ENCODE measurements around the gene PPM1B.

Gene PPM1B

GRCh38 chr2:44135296-44135695, 33.4 kb upstream of the PPM1B start:
- no peaks in the 10 kb centered on the region for H3K9me2 ChIP-seq (replicated peaks; ENCODE audit: control insufficient read depth, low read length)
- H4K20me1 ChIP-seq (ENCODE audit: control insufficient read depth, insufficient read depth, low read depth, low read length): no peaks in the 10 kb centered on the region
- H3K27ac ChIP-seq (ENCODE audit: low read depth, low read length): no peak overlapping the region
- no peaks in the 10 kb centered on the region for H3K79me2 ChIP-seq (ENCODE audit: control insufficient read depth, low read length)
- no peaks in the 10 kb centered on the region for H3K27me3 ChIP-seq (ENCODE audit: control insufficient read depth, low read length)
- no peaks in the 10 kb centered on the region for H3K36me3 ChIP-seq (ENCODE audit: control insufficient read depth, low read length)
- H3K9me3 ChIP-seq (ENCODE audit: control insufficient read depth, insufficient read depth, low read length): no peaks in the 10 kb centered on the region
- H3F3A ChIP-seq (ENCODE audit: control insufficient read depth, insufficient read depth): no peaks in the 10 kb centered on the region
- H3K4me3 ChIP-seq (ENCODE audit: low read length): no peak overlapping the region
- TF ChIP-seq CTCF (IDR thresholded peaks at IDR 0.05; ENCODE audit: low read depth, low read length, poor library complexity, severe bottlenecking) (no peak), EZH2phosphoT487 (IDR thresholded peaks at IDR 0.05; ENCODE audit: borderline replicate concordance, low read length) (no peak)
- H3K4me1 ChIP-seq (ENCODE audit: control insufficient read depth, low read length): no peaks in the 10 kb centered on the region
- H3K4me2 ChIP-seq (ENCODE audit: low read length): no peak overlapping the region

- TF ChIP-seq CTCF (IDR thresholded peaks at IDR 0.05; ENCODE audit: low read depth, low read length, poor library complexity, severe bottlenecking) (no peak), EZH2phosphoT487 (IDR thresholded peaks at IDR 0.05; ENCODE audit: borderline replicate concordance, low read length) (no peak)
- no peaks in the 10 kb centered on the region for H3F3A ChIP-seq (ENCODE audit: control insufficient read depth, insufficient read depth)
- no peak overlapping the region for H3K4me2 ChIP-seq (ENCODE audit: low read length)
- H3K4me3 ChIP-seq (ENCODE audit: low read length): no peak overlapping the region
- no peaks in the 10 kb centered on the region for H4K20me1 ChIP-seq (ENCODE audit: control insufficient read depth, insufficient read depth, low read depth, low read length)
- no peaks in the 10 kb centered on the region for H3K9me2 ChIP-seq (replicated peaks; ENCODE audit: control insufficient read depth, low read length)
- H3K27ac ChIP-seq (ENCODE audit: low read depth, low read length): no peak overlapping the region
- H3K27me3 ChIP-seq (ENCODE audit: control insufficient read depth, low read length): no peaks in the 10 kb centered on the region
- H3K36me3 ChIP-seq (ENCODE audit: control insufficient read depth, low read length): no peaks in the 10 kb centered on the region
- H3K79me2 ChIP-seq (ENCODE audit: control insufficient read depth, low read length): no peaks in the 10 kb centered on the region
- no peaks in the 10 kb centered on the region for H3K9me3 ChIP-seq (ENCODE audit: control insufficient read depth, insufficient read depth, low read length)
- H3K4me1 ChIP-seq (ENCODE audit: control insufficient read depth, low read length): no peaks in the 10 kb centered on the region
Observed at GRCh38 chr2:44135771-44136170, 32.9 kb upstream of the PPM1B start.

- H3K27ac ChIP-seq (ENCODE audit: low read depth, low read length): no peak overlapping the region
- no peaks in the 10 kb centered on the region for H3K4me1 ChIP-seq (ENCODE audit: control insufficient read depth, low read length)
- H4K20me1 ChIP-seq (ENCODE audit: control insufficient read depth, insufficient read depth, low read depth, low read length): no peaks in the 10 kb centered on the region
- no peaks in the 10 kb centered on the region for H3K79me2 ChIP-seq (ENCODE audit: control insufficient read depth, low read length)
- no peaks in the 10 kb centered on the region for H3F3A ChIP-seq (ENCODE audit: control insufficient read depth, insufficient read depth)
- H3K4me2 ChIP-seq (ENCODE audit: low read length): no peak overlapping the region
- no peaks in the 10 kb centered on the region for H3K9me2 ChIP-seq (replicated peaks; ENCODE audit: control insufficient read depth, low read length)
- H3K27me3 ChIP-seq (ENCODE audit: control insufficient read depth, low read length): no peaks in the 10 kb centered on the region
- no peaks in the 10 kb centered on the region for H3K9me3 ChIP-seq (ENCODE audit: control insufficient read depth, insufficient read depth, low read length)
- H3K4me3 ChIP-seq (ENCODE audit: low read length): no peak overlapping the region
- TF ChIP-seq CTCF (IDR thresholded peaks at IDR 0.05; ENCODE audit: low read depth, low read length, poor library complexity, severe bottlenecking) (no peak), EZH2phosphoT487 (IDR thresholded peaks at IDR 0.05; ENCODE audit: borderline replicate concordance, low read length) (no peak)
- no peaks in the 10 kb centered on the region for H3K36me3 ChIP-seq (ENCODE audit: control insufficient read depth, low read length)
Observed at GRCh38 chr2:44136252-44136651, 32.4 kb upstream of the PPM1B start.

GRCh38 chr2:44137048-44137447, 31.6 kb upstream of the PPM1B start:
- Histone ChIP-seq H3K4me2 (ENCODE audit: low read length) (no peak overlapping the region), H3K27ac (ENCODE audit: low read depth, low read length) (no peak overlapping the region)

More at GRCh38 chr2:44137048-44137447, 31.6 kb upstream of the PPM1B start:
- H3K9me2 ChIP-seq (replicated peaks; ENCODE audit: control insufficient read depth, low read length): no peaks in the 10 kb centered on the region
- TF ChIP-seq EZH2phosphoT487 (IDR thresholded peaks at IDR 0.05; ENCODE audit: borderline replicate concordance, low read length): no peak
- TF ChIP-seq CTCF (IDR thresholded peaks at IDR 0.05; ENCODE audit: low read depth, low read length, poor library complexity, severe bottlenecking): no peak
- no peaks in the 10 kb centered on the region for H3F3A ChIP-seq (ENCODE audit: control insufficient read depth, insufficient read depth)
- H3K4me3 ChIP-seq (ENCODE audit: low read length): no peak overlapping the region
- no peaks in the 10 kb centered on the region for H3K79me2 ChIP-seq (ENCODE audit: control insufficient read depth, low read length)
- no peaks in the 10 kb centered on the region for H3K9me3 ChIP-seq (ENCODE audit: control insufficient read depth, insufficient read depth, low read length)
- no peaks in the 10 kb centered on the region for H4K20me1 ChIP-seq (ENCODE audit: control insufficient read depth, insufficient read depth, low read depth, low read length)
- no peaks in the 10 kb centered on the region for H3K4me1 ChIP-seq (ENCODE audit: control insufficient read depth, low read length)
- H3K27me3 ChIP-seq (ENCODE audit: control insufficient read depth, low read length): no peaks in the 10 kb centered on the region
- no peaks in the 10 kb centered on the region for H3K36me3 ChIP-seq (ENCODE audit: control insufficient read depth, low read length)
